Aorta (tissue), 5 donors: ENCODE data around the gene TBC1D16. TPM values are rescaled to one million over a fixed set of nuclear protein-coding genes. Genes with fewer than 3 reads are reported as not detected.
"Not testable (repeated sequence)": the region's sequence is repeated elsewhere in the genome, so short reads cannot be mapped to it uniquely, and the experiment has no call there.

Experiments used
- ATAC-seq: fragments of 200-7000 bp; cut with Tn5 transposase; one replicate; pipeline ENCODE4 v1.9.1; 2022; ENCODE audit warnings: moderate library complexity; ENCODE audit not compliant: low FRiP score
- DNase-seq, 2 donors: peaks; one replicate each; pipeline ENCODE4 v3.0.0-alpha.2; 2020
- H3K27ac ChIP-seq, 2 donors: one replicate each; pipeline ENCODE4 v1.5.1; 2013; ENCODE audit warnings: low read length in 2 of 2, mild to moderate bottlenecking in 2 of 2, moderate library complexity in 2 of 2, control low read depth in 1 of 2, inconsistent platforms in 1 of 2, low read depth in 1 of 2
- H3K27me3 ChIP-seq, 2 donors: one replicate each; pipeline ENCODE4 v1.6.1; 2013; ENCODE audit warnings: control low read depth in 1 of 2, low read length in 1 of 2, mild to moderate bottlenecking in 1 of 2, moderate library complexity in 1 of 2; ENCODE audit not compliant: insufficient read depth in 2 of 2, control insufficient read depth in 1 of 2
- H3K36me3 ChIP-seq, 2 donors: one replicate each; pipeline ENCODE4 v1.6.1; 2013; ENCODE audit warnings: control low read depth in 1 of 2, low read length in 1 of 2, mild to moderate bottlenecking in 1 of 2; ENCODE audit not compliant: insufficient read depth in 2 of 2, control insufficient read depth in 1 of 2
- H3K4me1 ChIP-seq, 2 donors: one replicate each; pipeline ENCODE4 v1.6.1; 2013; ENCODE audit warnings: low read length in 2 of 2, control low read depth in 1 of 2, mild to moderate bottlenecking in 1 of 2, moderate library complexity in 1 of 2; ENCODE audit not compliant: insufficient read depth in 2 of 2, control insufficient read depth in 1 of 2
- H3K4me3 ChIP-seq, 2 donors: one replicate each; pipeline ENCODE4 v1.5.1; 2013; ENCODE audit warnings: low read length in 2 of 2, control low read depth in 1 of 2, mild to moderate bottlenecking in 1 of 2
- H3K9me3 ChIP-seq: one replicate; pipeline ENCODE4 v1.6.1; 2013; ENCODE audit warnings: mild to moderate bottlenecking, low read length; ENCODE audit not compliant: control insufficient read depth
- WGBS, 2 donors: extraction: QIAGEN DNeasy Blood & Tissue Kit; methylation state at CpG; one replicate each; pipeline ENCODE4 v1.1.7; 2013; 5-methylcytosine and 5-hydroxymethylcytosine counted together
- intact Hi-C, 2 donors: fragments of 100-400 bp; cut with DNase I; formaldehyde crosslinking; loops; one replicate each; pipeline versions ENCODE4 v1.14.2 to v1.15.0; 2022
- polyA plus RNA-seq, 2 donors: library from polyadenylated mRNA; stranded (reverse); fragments of 200-250 nt; gene quantifications; one replicate each; pipeline ENCODE4 v1.2.3, GENCODE V29; 2013
- total RNA-seq, 2 donors: library from RNA; stranded (reverse); fragmentation: NEBNext Ultra II Directional; extraction: Animal tissue kit (Norgen Biotek cat#: 25700); gene quantifications; one replicate each; pipeline ENCODE4 v1.2.1, GENCODE V29; 2021
- donor health status: healthy with polysubstance abuse.
- donor health status: Bipolar disorder and iron deficiency.
- donor health status: DM: no; HTN: no; CAD: no.
- donor health status: DM: no; HTN: no; CAD: no.
- donor health status: DM: yes; HTN: yes; CAD: no.

TBC1D16 gene
- total and polyA plus RNA-seq, 4 donors: 6.4 to 43.6 (median 27.7) TPM

GRCh38 chr17:79905832-79906231, 129.8 kb downstream of the TBC1D16 start:
- no peak for ATAC-seq
- H3K9me3 ChIP-seq: no peaks in the 10 kb centered on the region
- H3K27me3 ChIP-seq: peaks cover 0 to 3% of the 10 kb centered on the region in 2 donors
- H3K4me3 ChIP-seq: no peak overlapping the region
- no peak overlapping the region for H3K27ac ChIP-seq
- no peaks in the 10 kb centered on the region for H3K4me1 ChIP-seq
- peak in 1 of 2 donors; percentile 50 for DNase-seq
- no peaks in the 10 kb centered on the region for H3K36me3 ChIP-seq
- intact Hi-C loops: no loop called here
- 45 to 63% methylated on average over 8 of the region's 8 CpGs for WGBS, 2 donors

- peak in 1 of 2 donors; percentile 51 for DNase-seq
- Histone ChIP-seq H3K27me3 (peaks cover 0 to 3% of the 10 kb centered on the region in 2 donors), H3K27ac (no peak overlapping the region), H3K4me1 (no peaks in the 10 kb centered on the region), H3K36me3 (no peaks in the 10 kb centered on the region), H3K9me3 (no peaks in the 10 kb centered on the region), H3K4me3 (no peak overlapping the region)
- 68 to 73% methylated on average over 9 of the region's 9 CpGs for WGBS, 2 donors
- intact Hi-C loops: no loop called here
- ATAC-seq: no peak
Observed at GRCh38 chr17:79904865-79905264, 130.8 kb downstream of the TBC1D16 start.

GRCh38 chr17:79902146-79902791, 133.4 kb downstream of the TBC1D16 start:
- H3K27ac ChIP-seq: no peak overlapping the region
- no peaks in the 10 kb centered on the region for H3K36me3 ChIP-seq
- no peaks in the 10 kb centered on the region for H3K9me3 ChIP-seq
- no peak for ATAC-seq
- intact Hi-C loops: no loop called here
- H3K27me3 ChIP-seq: peaks cover 0 to 3% of the 10 kb centered on the region in 2 donors
- 42 to 46% methylated on average over 10 of the region's 10 CpGs for WGBS, 2 donors
- DNase-seq: peak in 1 of 2 donors; percentile 51
- H3K4me3 ChIP-seq: no peak overlapping the region
- H3K4me1 ChIP-seq: no peaks in the 10 kb centered on the region

- intact Hi-C loops: no loop called here
- Histone ChIP-seq H3K4me3 (no peak overlapping the region), H3K27ac (no peak overlapping the region), H3K9me3 (no peaks in the 10 kb centered on the region), H3K36me3 (no peaks in the 10 kb centered on the region), H3K4me1 (no peaks in the 10 kb centered on the region), H3K27me3 (peaks cover 0 to 3% of the 10 kb centered on the region in 2 donors)
- 73 to 81% methylated on average over 6 of the region's 6 CpGs for WGBS, 2 donors
- DNase-seq: peak in 1 of 2 donors; percentile 49
- ATAC-seq: peak; percentile 38
Observed at GRCh38 chr17:79901131-79901530, 134.5 kb downstream of the TBC1D16 start.

GRCh38 chr17:79899584-79899983, 136.1 kb downstream of the TBC1D16 start:
- ATAC-seq (no peak), DNase-seq (no peak)
- H3K4me3 ChIP-seq: no peak overlapping the region
- intact Hi-C loops: no loop called here
- H3K4me1 ChIP-seq: no peaks in the 10 kb centered on the region
- H3K9me3 ChIP-seq: no peaks in the 10 kb centered on the region
- H3K36me3 ChIP-seq: no peaks in the 10 kb centered on the region
- H3K27ac ChIP-seq: no peak overlapping the region
- peaks cover 0 to 2% of the 10 kb centered on the region in 2 donors for H3K27me3 ChIP-seq
- 83% methylated on average over 4 of the region's 4 CpGs for WGBS, 2 donors

- Histone ChIP-seq H3K27me3 (no peaks in the 10 kb centered on the region), H3K27ac (no peak overlapping the region), H3K9me3 (no peaks in the 10 kb centered on the region), H3K4me1 (no peaks in the 10 kb centered on the region), H3K4me3 (no peak overlapping the region), H3K36me3 (no peaks in the 10 kb centered on the region)
- peak in 1 of 2 donors; percentile 26 for DNase-seq
- ATAC-seq: no peak
- 69 to 71% methylated on average over 12 of the region's 12 CpGs for WGBS, 2 donors
- intact Hi-C loops: no loop called here
Observed at GRCh38 chr17:79897243-79898063, 138.2 kb downstream of the TBC1D16 start.

GRCh38 chr17:79893457-79893856, 142.2 kb downstream of the TBC1D16 start:
- intact Hi-C loops, H3K36me3 ChIP-seq, H3K27ac ChIP-seq, H3K27me3 ChIP-seq, H3K4me1 ChIP-seq, H3K4me3 ChIP-seq, H3K9me3 ChIP-seq, ATAC-seq: not testable (repeated sequence)
- WGBS, 2 donors: 86 to 90% methylated on average over 4 of the region's 4 CpGs
- peak in 1 of 2 donors; percentile 33 for DNase-seq

GRCh38 chr17:79892457-79893241, 143.0 kb downstream of the TBC1D16 start:
- intact Hi-C loops: no loop called here
- no peaks in the 10 kb centered on the region for H3K27me3 ChIP-seq
- no peak overlapping the region for H3K27ac ChIP-seq
- 70 to 78% methylated on average over 11 of the region's 11 CpGs for WGBS, 2 donors
- DNase-seq: peak in 1 of 2 donors; percentile 57
- no peak for ATAC-seq
- H3K4me3 ChIP-seq: no peak overlapping the region
- H3K9me3 ChIP-seq: no peaks in the 10 kb centered on the region
- H3K4me1 ChIP-seq: no peaks in the 10 kb centered on the region
- H3K36me3 ChIP-seq: no peaks in the 10 kb centered on the region
